Measurements from ENCODE around the gene BNC2.

DNA sequence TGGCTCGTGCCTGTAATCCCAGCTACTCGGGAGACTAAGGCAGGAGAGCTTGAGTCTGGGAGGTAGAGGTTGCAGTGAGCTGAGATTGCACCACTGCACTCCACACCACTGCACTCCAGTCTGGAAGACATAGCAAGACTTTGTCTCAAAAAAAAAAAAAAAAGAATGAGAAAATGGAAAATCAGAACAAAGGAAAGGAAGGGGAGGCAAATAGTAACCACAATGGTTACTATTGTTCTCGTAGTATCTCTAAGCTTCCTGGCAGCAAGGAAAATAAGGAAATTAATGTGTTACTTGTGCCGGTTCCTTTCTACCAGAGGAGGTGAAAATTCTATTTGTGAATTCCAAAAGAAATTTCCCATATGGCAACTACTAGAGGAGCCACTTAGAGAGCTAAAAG is 48.5 kb upstream of the BNC2 start:
- TF ChIP-seq CTCF (IDR thresholded peaks at IDR 0.05; ENCODE audit: insufficient read depth, low read depth, low read length) (no peak), EZH2 (IDR thresholded peaks at IDR 0.05; ENCODE audit: insufficient read depth, low read length) (no peak)

Data from astrocyte (in vitro differentiated cells and primary cell).